Measurements from ENCODE around the gene SRXN1.
"Not testable (repeated sequence)": the region's sequence is repeated elsewhere in the genome, so short reads cannot be mapped to it uniquely, and the experiment has no call there.

The SRXN1 gene

DNA sequence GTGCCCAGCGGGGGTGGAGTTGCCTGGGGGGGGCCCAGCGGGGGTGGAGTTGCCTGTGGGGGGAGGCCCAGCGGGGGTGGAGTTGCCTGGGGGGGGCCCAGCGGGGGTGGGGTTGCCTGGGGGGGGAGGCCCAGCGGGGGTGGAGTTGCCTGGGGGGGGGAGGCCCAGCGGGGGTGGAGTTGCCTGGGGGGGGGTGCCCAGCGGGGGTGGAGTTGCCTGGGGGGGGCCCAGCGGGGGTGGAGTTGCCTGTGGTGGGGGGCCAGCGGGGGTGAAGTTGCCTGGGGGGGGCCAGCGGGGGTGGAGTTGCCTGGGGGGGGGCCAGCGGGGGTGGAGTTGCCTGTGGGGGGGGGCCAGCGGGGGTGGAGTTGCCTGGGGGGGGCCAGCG is 11.0 kb downstream of the SRXN1 start:
- H3K9me3 Mint-ChIP-seq, DNase-seq, H3K27ac Mint-ChIP-seq, H3K4me3 Mint-ChIP-seq, H3K36me3 Mint-ChIP-seq: not testable (repeated sequence)
- CTCF ChIA-PET = interaction anchor here (1.0 kb wide), 1 partner anchor 13 kb away, joined by 3 read pairs; no protein-coding TSS in a partner anchor
- Mint-ChIP-seq H3K4me1 (peaks cover 12% of the 10 kb centered on the region), H3K27me3 (peaks cover 56% of the 10 kb centered on the region)

DNA sequence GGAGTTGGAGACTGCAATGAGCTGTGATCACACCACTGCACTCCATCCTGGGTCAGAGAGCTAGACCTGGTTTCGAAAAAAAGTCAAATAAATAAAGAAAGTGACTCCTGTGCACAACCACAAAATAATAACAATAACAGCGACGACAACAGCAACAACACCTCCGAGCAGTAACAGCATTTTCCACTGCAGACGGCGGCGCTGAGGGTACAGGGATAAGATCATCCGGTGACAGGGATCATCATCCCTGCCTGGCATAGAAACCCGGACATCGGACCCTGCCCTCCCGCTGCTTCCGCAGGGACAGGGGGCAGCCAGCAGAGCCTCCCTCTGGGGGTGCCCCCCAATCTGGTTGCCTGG is 11.5 kb downstream of the SRXN1 start:
- peaks cover 1% of the 10 kb centered on the region for H3K36me3 Mint-ChIP-seq
- no peak for DNase-seq
- H3K4me1 Mint-ChIP-seq = peaks cover 12% of the 10 kb centered on the region
- no peak overlapping the region for H3K27ac Mint-ChIP-seq
- H3K4me3 Mint-ChIP-seq = no peak overlapping the region
- peaks cover 56% of the 10 kb centered on the region for H3K27me3 Mint-ChIP-seq
- CTCF ChIA-PET = interaction anchor here (1.0 kb wide), 1 partner anchor 13 kb away, joined by 3 read pairs; no protein-coding TSS in a partner anchor
- peaks cover 4% of the 10 kb centered on the region for H3K9me3 Mint-ChIP-seq

DNA sequence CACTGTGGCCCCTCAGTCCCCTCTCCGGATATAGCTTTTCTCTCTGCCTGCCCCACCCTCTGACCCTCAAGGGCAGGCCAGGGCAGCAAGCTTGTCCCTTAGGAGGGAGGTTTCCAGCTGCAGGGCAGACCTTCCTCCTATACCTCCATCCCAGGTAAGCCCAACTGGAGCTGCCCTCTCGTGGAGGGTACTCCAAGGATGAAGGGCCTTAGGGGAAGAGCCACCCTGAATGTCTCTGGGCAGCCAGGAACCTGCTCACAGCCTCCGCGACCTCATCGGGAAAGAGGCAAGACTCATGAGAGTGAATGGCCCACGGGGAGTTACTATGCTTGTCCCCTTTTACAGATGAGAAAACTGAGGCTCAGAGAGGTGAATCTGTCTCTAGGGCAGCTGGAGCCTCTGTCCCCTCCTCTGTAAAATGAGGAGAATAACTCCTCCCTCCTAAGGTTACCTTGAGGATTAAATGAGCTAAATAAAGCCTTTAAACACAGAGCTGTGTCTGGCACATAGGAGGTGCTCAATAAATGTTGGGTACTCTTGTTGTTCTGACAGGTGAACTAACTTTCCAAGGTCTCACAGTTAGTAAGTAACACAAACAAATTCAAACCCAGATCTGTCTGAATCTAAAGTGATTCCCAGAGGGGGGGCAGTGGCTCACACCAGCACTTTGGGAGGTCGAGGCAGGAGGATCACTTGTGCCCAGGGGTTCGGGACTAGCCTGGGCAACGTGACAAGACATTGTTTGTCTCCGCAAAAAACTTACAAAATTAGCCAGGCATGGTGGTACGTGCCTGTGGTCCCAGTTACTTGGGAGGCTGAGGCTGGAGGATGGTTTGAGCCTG is 12.1 kb downstream of the SRXN1 start:
- Mint-ChIP-seq H3K27me3 (peaks cover 62% of the 10 kb centered on the region), H3K9me3 (peaks cover 4% of the 10 kb centered on the region), H3K4me1 (peaks cover 12% of the 10 kb centered on the region), H3K36me3 (peaks cover 1% of the 10 kb centered on the region), H3K27ac (no peak overlapping the region), H3K4me3 (no peak overlapping the region)
- CTCF ChIA-PET = interaction anchor here (1.0 to 1.2 kb wide), 2 partner anchors 14 to 233 kb away, joined by 3 read pairs; no protein-coding TSS in a partner anchor
- DNase-seq = no peak

DNA sequence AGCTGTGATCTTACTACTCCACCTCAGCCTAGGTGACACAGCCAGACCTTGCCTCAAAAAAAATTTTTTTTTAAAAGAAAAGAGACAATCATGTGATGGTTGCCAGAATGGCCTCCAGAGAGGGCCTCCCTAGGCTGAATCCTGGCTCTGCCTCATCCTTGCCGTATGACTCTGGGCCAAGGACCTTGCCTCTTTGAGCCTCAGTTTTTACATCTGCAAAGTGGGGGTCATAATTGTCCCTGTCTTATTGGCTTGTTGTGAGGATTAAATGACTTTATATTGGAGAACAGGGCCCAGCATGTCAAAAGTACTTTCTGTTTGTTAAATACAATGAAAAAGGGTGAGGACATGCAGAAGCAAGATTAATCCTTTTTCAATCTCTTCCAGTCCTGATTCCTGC is 14.4 kb downstream of the SRXN1 start:
- Mint-ChIP-seq H3K4me1 (peaks cover 7% of the 10 kb centered on the region), H3K36me3 (peaks cover 1% of the 10 kb centered on the region), H3K27me3 (peaks cover 62% of the 10 kb centered on the region), H3K9me3 (peaks cover 4% of the 10 kb centered on the region), H3K4me3 (no peak overlapping the region), H3K27ac (no peak overlapping the region)
- CTCF ChIA-PET = no interaction called here
- no peak for DNase-seq

DNA sequence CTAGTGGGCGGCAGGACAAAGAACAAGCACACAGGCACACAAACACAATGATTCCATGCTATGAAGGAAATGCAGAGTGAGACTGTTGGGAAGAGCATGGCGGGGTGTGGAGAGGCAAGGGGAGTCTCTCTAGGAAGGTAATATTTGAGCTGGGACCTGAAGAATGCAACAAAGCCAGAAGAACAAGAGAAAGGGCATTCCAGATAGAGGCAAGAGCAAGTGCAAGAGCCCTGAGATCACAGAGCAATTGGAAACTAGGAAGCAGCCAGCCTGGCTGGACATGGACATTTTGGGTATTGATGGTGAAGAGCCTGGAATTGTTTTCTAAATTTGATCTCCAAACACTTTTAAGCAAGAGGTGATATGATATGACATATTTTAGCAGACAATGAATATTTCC is 15.4 kb downstream of the SRXN1 start:
- H3K9me3 Mint-ChIP-seq = peaks cover 4% of the 10 kb centered on the region
- no peak for DNase-seq
- peaks cover 52% of the 10 kb centered on the region for H3K27me3 Mint-ChIP-seq
- peaks cover 1% of the 10 kb centered on the region for H3K36me3 Mint-ChIP-seq
- CTCF ChIA-PET = interaction anchor here (1.3 kb wide), 1 partner anchor 14 kb away, joined by 3 read pairs; no protein-coding TSS in a partner anchor
- H3K4me1 Mint-ChIP-seq = peaks cover 5% of the 10 kb centered on the region
- no peak overlapping the region for H3K27ac Mint-ChIP-seq
- no peak overlapping the region for H3K4me3 Mint-ChIP-seq

DNA sequence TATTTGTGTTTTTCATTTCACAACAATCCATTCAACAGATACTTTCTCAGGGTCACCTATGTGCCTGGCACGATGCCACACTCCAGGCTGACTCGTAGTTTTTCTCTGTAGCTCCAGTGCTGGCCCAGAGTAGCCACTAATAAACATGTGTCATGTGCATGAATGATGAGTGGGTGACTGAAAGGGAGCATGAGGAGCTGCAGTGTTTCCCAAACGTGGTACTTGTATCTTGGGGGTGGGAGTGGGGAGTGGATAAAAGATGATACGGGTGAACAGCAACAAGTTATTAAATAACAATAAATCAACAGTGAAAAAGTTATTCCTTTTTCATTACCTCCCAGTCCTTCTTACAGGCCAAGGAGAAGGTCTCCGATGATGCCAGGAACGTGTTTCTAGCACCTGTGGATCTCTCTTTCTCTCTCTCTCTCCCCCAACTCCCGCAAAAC is 17.1 kb downstream of the SRXN1 start:
- Mint-ChIP-seq H3K27ac (no peak overlapping the region), H3K9me3 (no peaks in the 10 kb centered on the region), H3K4me1 (no peaks in the 10 kb centered on the region), H3K36me3 (no peaks in the 10 kb centered on the region), H3K4me3 (no peak overlapping the region), H3K27me3 (peaks cover 41% of the 10 kb centered on the region)
- CTCF ChIA-PET = interaction anchor here (1.5 kb wide), 1 partner anchor 10 kb away, joined by 6 read pairs; no protein-coding TSS in a partner anchor
- DNase-seq = no peak

DNA sequence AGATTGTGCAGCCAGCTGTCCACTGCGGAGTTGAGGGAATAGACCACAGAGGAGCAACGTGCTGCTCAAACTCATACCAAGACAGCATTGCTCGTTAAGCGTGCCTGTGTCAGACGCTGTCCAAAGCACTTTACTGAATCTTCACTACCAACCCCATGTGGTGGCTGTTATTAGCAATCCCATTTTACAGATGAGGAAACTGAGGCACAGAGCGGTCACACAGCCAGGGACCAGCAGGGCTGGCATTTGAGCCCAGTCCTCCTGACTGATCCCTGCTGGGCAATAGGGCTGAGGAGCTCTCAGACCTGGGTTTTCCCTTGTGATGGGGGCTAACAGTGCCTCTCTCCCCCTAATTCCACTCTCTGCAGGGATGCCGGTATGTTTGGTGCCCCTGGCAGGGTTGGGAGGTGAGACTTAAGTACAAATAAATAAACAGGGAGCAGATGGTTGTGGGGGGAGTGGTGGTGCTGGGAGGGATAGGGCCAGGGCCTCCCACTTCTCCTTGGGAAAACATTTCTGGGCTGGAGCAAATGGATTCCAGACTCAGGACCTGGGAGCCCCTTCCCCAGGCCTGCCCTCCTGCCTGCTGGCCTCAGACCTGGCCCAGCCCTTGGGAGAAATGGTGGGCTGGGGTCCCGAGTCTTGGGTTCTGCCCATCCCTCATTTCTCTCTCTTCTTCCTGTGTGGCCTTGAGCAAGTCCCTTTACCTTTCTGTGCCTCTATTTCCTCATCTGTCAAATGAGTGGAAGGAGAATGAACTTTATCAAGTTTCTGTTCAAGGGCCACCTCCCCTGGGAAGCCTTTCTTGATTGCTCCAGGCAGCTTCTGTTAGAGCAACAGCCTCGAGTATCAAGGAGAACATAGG is 17.7 kb downstream of the SRXN1 start:
- CTCF ChIA-PET = interaction anchor here (1.5 kb wide), 1 partner anchor 10 kb away, joined by 6 read pairs; no protein-coding TSS in a partner anchor
- Mint-ChIP-seq H3K4me3 (no peak overlapping the region), H3K36me3 (no peaks in the 10 kb centered on the region), H3K27me3 (peaks cover 38% of the 10 kb centered on the region), H3K9me3 (no peaks in the 10 kb centered on the region), H3K27ac (no peak overlapping the region), H3K4me1 (no peaks in the 10 kb centered on the region)
- no peak for DNase-seq

DNA sequence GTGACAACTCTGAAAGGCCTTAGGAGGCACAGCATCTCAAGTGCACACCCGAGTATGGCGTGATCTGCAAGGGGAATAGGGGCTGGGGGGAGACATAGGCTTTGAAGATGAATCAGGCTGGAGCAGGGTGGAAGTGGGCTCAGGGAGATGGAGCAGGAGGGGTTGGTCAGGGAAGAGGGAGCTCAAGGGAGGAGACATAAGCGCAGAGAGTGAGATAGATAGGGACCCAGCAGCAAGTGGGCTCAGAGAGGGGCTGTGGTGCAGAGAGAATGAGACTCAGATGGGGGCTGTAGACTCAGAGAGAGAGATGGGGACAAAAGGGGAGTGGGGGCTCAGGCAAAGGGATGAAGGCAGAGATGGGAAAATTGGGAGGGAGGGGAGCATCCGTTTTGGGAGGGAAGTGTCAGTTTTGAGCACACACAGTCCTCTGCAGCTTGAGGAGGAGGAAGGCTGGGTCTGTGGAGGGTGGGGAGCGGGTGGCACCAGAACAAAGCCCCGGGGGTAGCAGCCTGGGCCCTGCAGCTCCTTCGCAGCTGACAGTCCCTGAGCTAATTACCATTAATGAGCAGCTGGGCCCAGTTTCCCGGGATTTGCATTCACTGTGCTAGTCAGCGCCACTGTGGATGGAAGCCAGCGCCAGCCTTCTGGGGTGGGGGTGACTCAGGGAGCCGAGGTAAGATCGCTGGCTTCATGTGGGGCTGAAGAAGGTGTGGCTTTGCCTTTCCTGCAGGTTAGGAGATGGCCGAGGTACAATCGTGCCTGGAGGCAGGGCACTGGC is 18.7 kb downstream of the SRXN1 start:
- Mint-ChIP-seq H3K27ac (no peak overlapping the region), H3K4me1 (no peaks in the 10 kb centered on the region), H3K36me3 (no peaks in the 10 kb centered on the region), H3K4me3 (no peak overlapping the region), H3K27me3 (peaks cover 32% of the 10 kb centered on the region), H3K9me3 (no peaks in the 10 kb centered on the region)
- CTCF ChIA-PET = no interaction called here
- DNase-seq = no peak

DNA sequence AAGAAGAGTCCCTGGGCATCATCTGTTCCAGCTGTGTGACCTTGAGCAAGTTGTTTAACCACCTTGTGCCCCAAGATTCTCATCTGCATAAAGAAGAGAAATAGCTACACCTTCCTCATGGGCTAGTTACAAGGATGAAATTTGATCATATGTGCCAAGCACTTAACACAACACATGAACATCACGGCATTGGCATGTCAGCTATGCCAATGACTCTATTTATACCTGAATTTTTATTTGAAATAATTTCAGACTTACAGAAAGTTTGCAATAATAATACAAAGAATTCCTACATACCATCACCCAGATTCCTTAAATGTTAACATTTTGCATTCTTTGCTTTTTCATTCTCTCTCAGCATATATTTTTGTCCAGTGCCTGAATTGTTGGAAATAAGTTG is 21.9 kb downstream of the SRXN1 start:
- H3K27me3 Mint-ChIP-seq = peaks cover 35% of the 10 kb centered on the region
- DNase-seq = no peak
- no peaks in the 10 kb centered on the region for H3K36me3 Mint-ChIP-seq
- CTCF ChIA-PET = no interaction called here
- H3K4me1 Mint-ChIP-seq = no peaks in the 10 kb centered on the region
- no peak overlapping the region for H3K4me3 Mint-ChIP-seq
- no peak overlapping the region for H3K27ac Mint-ChIP-seq
- no peaks in the 10 kb centered on the region for H3K9me3 Mint-ChIP-seq

DNA sequence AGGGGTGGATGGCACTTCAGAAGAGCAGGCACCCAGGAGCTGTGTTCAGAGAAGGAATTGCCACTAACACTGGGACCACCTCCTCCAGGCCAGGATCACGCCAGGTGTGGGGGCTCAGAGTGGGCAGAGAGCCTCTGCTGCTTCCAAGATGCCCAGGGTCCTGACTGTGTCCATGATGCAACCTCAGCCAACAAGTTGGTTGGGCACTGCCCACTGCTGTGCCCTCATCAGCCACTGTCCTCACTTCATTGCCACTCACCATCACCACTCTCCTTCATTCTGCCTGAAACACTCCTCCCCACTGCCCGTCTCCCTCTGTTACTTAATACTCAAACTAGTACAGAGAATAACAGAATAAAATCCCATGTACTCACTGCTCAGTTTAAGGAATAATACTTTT is 26.4 kb downstream of the SRXN1 start:
- DNase-seq = no peak
- Mint-ChIP-seq H3K4me1 (no peaks in the 10 kb centered on the region), H3K4me3 (no peak overlapping the region), H3K27me3 (peaks cover 40% of the 10 kb centered on the region), H3K27ac (no peak overlapping the region), H3K9me3 (no peaks in the 10 kb centered on the region), H3K36me3 (no peaks in the 10 kb centered on the region)
- CTCF ChIA-PET = interaction anchor here (0.8 kb wide), 1 partner anchor 9 kb away, joined by 4 read pairs; no protein-coding TSS in a partner anchor

DNA sequence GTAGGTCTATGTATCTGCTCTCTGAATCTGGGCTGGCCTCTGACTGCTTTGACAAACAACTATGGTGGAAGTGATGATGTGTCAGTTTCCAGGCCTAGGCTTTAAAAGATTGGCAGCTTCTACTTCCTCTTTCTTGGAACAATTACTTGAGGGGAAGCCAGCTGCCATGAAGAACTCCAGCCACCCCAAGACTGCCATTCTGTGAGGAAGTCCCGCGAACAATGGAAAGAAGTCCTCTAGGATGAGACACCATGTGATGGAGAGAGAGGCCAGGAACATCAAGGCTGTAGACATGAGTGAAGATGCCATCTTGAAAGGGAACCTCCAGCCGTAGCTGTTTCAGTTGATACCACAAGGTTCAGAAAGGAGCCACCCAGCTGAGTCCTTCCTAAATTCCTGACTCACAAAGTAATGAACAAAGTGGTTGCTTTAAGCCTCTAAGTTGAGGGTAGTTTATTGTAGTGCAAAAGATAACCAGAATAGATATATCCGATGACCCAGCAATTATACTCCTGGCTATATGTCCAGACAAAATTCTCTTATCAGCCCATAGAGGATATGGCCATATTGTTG is 27.6 kb downstream of the SRXN1 start:
- H3K36me3 Mint-ChIP-seq = no peaks in the 10 kb centered on the region
- DNase-seq = no peak
- CTCF ChIA-PET = no interaction called here
- H3K9me3 Mint-ChIP-seq = no peaks in the 10 kb centered on the region
- H3K4me3 Mint-ChIP-seq = no peak overlapping the region
- H3K4me1 Mint-ChIP-seq = no peaks in the 10 kb centered on the region
- no peak overlapping the region for H3K27ac Mint-ChIP-seq
- H3K27me3 Mint-ChIP-seq = peaks cover 47% of the 10 kb centered on the region

DNA sequence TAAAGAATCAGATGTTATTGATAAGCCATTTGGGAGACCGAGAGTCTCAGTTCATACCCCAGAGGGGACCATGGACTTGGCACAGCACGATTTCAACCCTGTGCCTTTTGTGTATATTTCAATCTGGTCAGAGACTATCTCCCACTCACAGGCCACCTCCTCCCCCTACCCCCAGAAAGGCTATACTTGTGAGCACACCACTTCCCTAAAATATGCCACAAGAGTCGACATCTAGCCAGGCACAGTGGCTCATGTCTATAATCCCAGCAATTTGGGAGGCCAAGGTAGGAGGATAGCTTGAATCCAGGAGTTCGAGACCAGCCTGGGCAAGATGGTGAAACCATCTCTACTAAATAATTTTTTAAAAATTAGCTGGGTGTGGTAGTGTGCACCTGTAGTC is 29.3 kb downstream of the SRXN1 start:
- CTCF ChIA-PET = interaction anchor here (0.8 kb wide), 1 partner anchor 14 kb away, joined by 3 read pairs; no protein-coding TSS in a partner anchor
- H3K36me3 Mint-ChIP-seq = no peaks in the 10 kb centered on the region
- DNase-seq = no peak
- H3K27ac Mint-ChIP-seq = no peak overlapping the region
- no peaks in the 10 kb centered on the region for H3K9me3 Mint-ChIP-seq
- no peak overlapping the region for H3K4me3 Mint-ChIP-seq
- peaks cover 59% of the 10 kb centered on the region for H3K27me3 Mint-ChIP-seq
- H3K4me1 Mint-ChIP-seq = no peaks in the 10 kb centered on the region

DNA sequence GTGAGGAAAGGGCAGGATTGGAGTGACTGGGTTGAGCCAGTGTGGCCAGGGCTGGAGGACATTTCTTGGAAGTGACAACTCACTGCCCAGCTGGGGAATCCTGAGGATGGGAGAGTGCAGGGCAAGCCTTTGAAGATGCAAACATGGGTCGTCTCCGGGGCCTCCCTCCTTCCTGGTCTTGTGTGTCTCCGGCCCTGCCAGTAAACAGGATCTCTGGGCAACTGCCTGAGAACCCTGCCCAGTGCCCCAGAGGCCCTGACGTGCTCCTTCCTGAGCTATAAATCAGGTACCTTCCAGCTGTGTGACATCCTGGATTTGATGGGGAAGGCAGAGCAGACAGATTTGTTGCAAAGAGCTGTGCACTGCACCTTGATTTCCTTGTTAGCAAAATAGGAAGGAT is 30.0 kb downstream of the SRXN1 start:
- H3K4me1 Mint-ChIP-seq = no peaks in the 10 kb centered on the region
- no peak for DNase-seq
- peaks cover 63% of the 10 kb centered on the region for H3K27me3 Mint-ChIP-seq
- H3K9me3 Mint-ChIP-seq = peaks cover under 1% of the 10 kb centered on the region
- no peak overlapping the region for H3K4me3 Mint-ChIP-seq
- CTCF ChIA-PET = interaction anchor here (0.8 kb wide), 1 partner anchor 14 kb away, joined by 3 read pairs; no protein-coding TSS in a partner anchor
- no peak overlapping the region for H3K27ac Mint-ChIP-seq
- no peaks in the 10 kb centered on the region for H3K36me3 Mint-ChIP-seq
